ENCODE measurements around the gene KLHL3. TPM values are rescaled to one million over a fixed set of nuclear protein-coding genes. Genes with fewer than 3 reads are reported as not detected.

Gene KLHL3
- total RNA-seq, 1 experiment from 2014 or later = 13.6 TPM

- Histone ChIP-seq H3K36me3 (ENCODE audit: low read depth) (no peaks in the 10 kb centered on the region), H3K4me3 (no peak overlapping the region), H3K79me2 (ENCODE audit: low read depth) (no peaks in the 10 kb centered on the region), H3K4me1 (replicated peaks; ENCODE audit: insufficient read depth) (peaks cover 21% of the 10 kb centered on the region), H2AFZ (no peak overlapping the region), H3K9me3 (ENCODE audit: insufficient read depth, low read depth) (no peaks in the 10 kb centered on the region), H3K27ac (no peak overlapping the region), H3K9me2 (ENCODE audit: insufficient read depth) (no peaks in the 10 kb centered on the region), H4K20me1 (ENCODE audit: insufficient read depth) (no peaks in the 10 kb centered on the region), H3K27me3 (ENCODE audit: insufficient read depth, low read depth) (no peaks in the 10 kb centered on the region), H3K4me2 (no peak overlapping the region), H3F3A (ENCODE audit: insufficient read depth, low read depth) (peaks cover 10% of the 10 kb centered on the region)
- intact Hi-C loops (cut with micrococcal nuclease; ENCODE audit: unreplicated experiment) = no loop called here
- ChIA-PET CTCF (no interaction called here), POLR2A (ENCODE audit: unreplicated experiment) (interaction anchor here (0.8 kb wide), 1 partner anchor 329 kb away, joined by 3 read pairs; no protein-coding TSS in a partner anchor)
- DNase-seq = no peak
- no TSS peak for BruUV-seq (replicated peaks)
- no peak for TF ChIP-seq CTCF (conservative IDR thresholded peaks at IDR 0.05)
- no peak for TF ChIP-seq EZH2 (IDR thresholded peaks at IDR 0.05; ENCODE audit: low read depth)
These were observed 67.3 kb downstream of the KLHL3 start for GRCh38 chr5:137668637-137669036.

DNA sequence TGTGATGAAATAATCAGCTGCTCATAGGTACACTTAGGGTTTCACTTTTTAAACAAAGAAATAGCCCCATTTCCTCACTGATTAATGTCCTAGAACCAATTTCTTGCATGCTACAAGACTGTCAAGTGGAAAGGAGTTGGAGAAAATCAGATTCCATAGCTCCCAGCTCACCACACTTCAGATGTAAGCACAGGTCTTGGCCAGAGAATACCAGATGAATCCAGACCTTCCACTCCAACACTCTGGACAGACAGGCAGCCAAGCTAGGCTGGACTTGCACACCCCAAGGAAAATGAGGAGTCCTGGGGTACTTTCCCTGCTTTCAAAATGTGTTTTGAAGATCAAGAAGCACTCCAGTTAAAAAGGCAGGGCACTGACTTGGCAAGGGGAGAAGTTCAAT is 68.5 kb downstream of the KLHL3 start:
- Histone ChIP-seq H2AFZ (no peak overlapping the region), H3K4me3 (no peak overlapping the region), H3K79me2 (ENCODE audit: low read depth) (no peaks in the 10 kb centered on the region), H3F3A (ENCODE audit: insufficient read depth, low read depth) (peaks cover 10% of the 10 kb centered on the region), H4K20me1 (ENCODE audit: insufficient read depth) (no peaks in the 10 kb centered on the region), H3K9me3 (ENCODE audit: insufficient read depth, low read depth) (no peaks in the 10 kb centered on the region), H3K36me3 (ENCODE audit: low read depth) (no peaks in the 10 kb centered on the region), H3K27ac (peak overlapping the region; percentile 36; the same call in 1 of the 2 replicates), H3K4me2 (peak overlapping the region; percentile 49; the same call in 1 of the 2 replicates), H3K27me3 (ENCODE audit: insufficient read depth, low read depth) (no peaks in the 10 kb centered on the region), H3K4me1 (replicated peaks; ENCODE audit: insufficient read depth) (peaks cover 21% of the 10 kb centered on the region), H3K9me2 (ENCODE audit: insufficient read depth) (no peaks in the 10 kb centered on the region)
- no peak for DNase-seq
- TF ChIP-seq EZH2 (IDR thresholded peaks at IDR 0.05; ENCODE audit: low read depth) (no peak), CTCF (conservative IDR thresholded peaks at IDR 0.05) (no peak)
- ChIA-PET POLR2A (ENCODE audit: unreplicated experiment) (no interaction called here), CTCF (no interaction called here)
- BruUV-seq (replicated peaks) = no TSS peak
- intact Hi-C loops (cut with micrococcal nuclease; ENCODE audit: unreplicated experiment) = no loop called here

GRCh38 chr5:137666901-137667300 is 69.0 kb downstream of the KLHL3 start:
- no peak overlapping the region for H2AFZ ChIP-seq
- DNase-seq = no peak
- H3K36me3 ChIP-seq (ENCODE audit: low read depth) = no peaks in the 10 kb centered on the region
- H3K4me2 ChIP-seq = peak overlapping the region; percentile 49
- BruUV-seq (replicated peaks) = no TSS peak
- POLR2A ChIA-PET (ENCODE audit: unreplicated experiment) = no interaction called here
- no peaks in the 10 kb centered on the region for H3K9me3 ChIP-seq (ENCODE audit: insufficient read depth, low read depth)
- H3F3A ChIP-seq (ENCODE audit: insufficient read depth, low read depth) = peaks cover 10% of the 10 kb centered on the region
- H4K20me1 ChIP-seq (ENCODE audit: insufficient read depth) = no peaks in the 10 kb centered on the region
- CTCF ChIA-PET = no interaction called here
- no peak for TF ChIP-seq CTCF (conservative IDR thresholded peaks at IDR 0.05)
- no peak for TF ChIP-seq EZH2 (IDR thresholded peaks at IDR 0.05; ENCODE audit: low read depth)
- H3K4me1 ChIP-seq (replicated peaks; ENCODE audit: insufficient read depth) = peaks cover 21% of the 10 kb centered on the region
- H3K9me2 ChIP-seq (ENCODE audit: insufficient read depth) = no peaks in the 10 kb centered on the region
- H3K79me2 ChIP-seq (ENCODE audit: low read depth) = no peaks in the 10 kb centered on the region
- intact Hi-C loops (cut with micrococcal nuclease; ENCODE audit: unreplicated experiment) = no loop called here
- no peaks in the 10 kb centered on the region for H3K27me3 ChIP-seq (ENCODE audit: insufficient read depth, low read depth)
- H3K27ac ChIP-seq = peak overlapping the region; percentile 36; the same call in 1 of the 2 replicates
- H3K4me3 ChIP-seq = no peak overlapping the region

All from PC-9 (cell line).